Activated CD4-positive, alpha-beta T cell treated with anti-CD3 and anti-CD28 coated beads, Interleukin-2, amount 10 ng/mL, durations not matched to agents 7 days and 5 days (primary cell): ENCODE results near the gene HHIP. TPM values are rescaled to one million over a fixed set of nuclear protein-coding genes. Genes with fewer than 3 reads are reported as not detected.

Source experiments
- CTCF ChIA-PET: fragments of 350-600 bp; sonication (Branson Sonifier 250); formaldehyde crosslinking; loops from one replicate; lab custom pipeline; 2021; ENCODE audit warnings: antibody characterized with exemption; lab: Charles Lee
- POLR2A ChIA-PET: fragments of 350-600 bp; sonication (Branson Sonifier 250); formaldehyde crosslinking; loops from one replicate; lab custom pipeline; 2021; ENCODE audit warnings: antibody characterized with exemption; lab: Charles Lee
- DNase-seq: peaks from one replicate; pipeline ENCODE4 v3.0.0-alpha.2; 2020
- H3K27ac Mint-ChIP-seq: one replicate; pipeline ENCODE4 v1.8.0; 2021; ENCODE audit warnings: mild to moderate bottlenecking, moderate library complexity, mixed read lengths
- H3K27me3 Mint-ChIP-seq: one replicate; pipeline ENCODE4 v1.8.0; 2021; ENCODE audit warnings: mixed read lengths
- H3K36me3 Mint-ChIP-seq: one replicate; pipeline ENCODE4 v1.8.0; 2021; ENCODE audit warnings: low read depth, mixed read lengths
- H3K4me1 Mint-ChIP-seq: one replicate; pipeline ENCODE4 v1.8.0; 2021; ENCODE audit warnings: mixed read lengths
- H3K4me3 Mint-ChIP-seq: one replicate; pipeline ENCODE4 v1.8.0; 2021; ENCODE audit warnings: mild to moderate bottlenecking, moderate library complexity, mixed read lengths
- H3K9me3 Mint-ChIP-seq: one replicate; pipeline ENCODE4 v1.8.0; 2021; ENCODE audit warnings: mixed read lengths
- total RNA-seq, 2 experiments: library from RNA; stranded (reverse); gene quantifications; one replicate each; pipeline ENCODE4 v1.2.3, GENCODE V29; 2021

The HHIP gene
- total RNA-seq, 2 experiments from 2014 or later, result not detected

- no peak for DNase-seq
- Mint-ChIP-seq H3K36me3 (no peaks in the 10 kb centered on the region), H3K4me1 (no peaks in the 10 kb centered on the region), H3K9me3 (no peaks in the 10 kb centered on the region), H3K27ac (no peak overlapping the region), H3K27me3 (no peaks in the 10 kb centered on the region), H3K4me3 (no peak overlapping the region)
- ChIA-PET POLR2A (no interaction called here), CTCF (interaction anchor here (0.6 kb wide), 2 partner anchors 600 to 902 kb away, joined by 3 read pairs; no protein-coding TSS in a partner anchor)
Measured at GRCh38 chr4:144663834-144664475, 18.0 kb downstream of the HHIP start.

- no peaks in the 10 kb centered on the region for H3K36me3 Mint-ChIP-seq
- CTCF ChIA-PET, result no interaction called here
- POLR2A ChIA-PET, result no interaction called here
- H3K9me3 Mint-ChIP-seq, result no peaks in the 10 kb centered on the region
- H3K27me3 Mint-ChIP-seq, result no peaks in the 10 kb centered on the region
- H3K27ac Mint-ChIP-seq, result no peak overlapping the region
- no peak for DNase-seq
- H3K4me1 Mint-ChIP-seq, result no peaks in the 10 kb centered on the region
- H3K4me3 Mint-ChIP-seq, result no peak overlapping the region
Measured at GRCh38 chr4:144666539-144667175, 20.7 kb downstream of the HHIP start.

GRCh38 chr4:144667500-144667899, 21.5 kb downstream of the HHIP start:
- POLR2A ChIA-PET, result no interaction called here
- no peaks in the 10 kb centered on the region for H3K36me3 Mint-ChIP-seq
- DNase-seq, result no peak
- no peaks in the 10 kb centered on the region for H3K4me1 Mint-ChIP-seq
- no peaks in the 10 kb centered on the region for H3K27me3 Mint-ChIP-seq
- no peaks in the 10 kb centered on the region for H3K9me3 Mint-ChIP-seq
- CTCF ChIA-PET, result no interaction called here
- H3K4me3 Mint-ChIP-seq, result no peak overlapping the region
- no peak overlapping the region for H3K27ac Mint-ChIP-seq

- no peak for DNase-seq
- ChIA-PET CTCF (interaction anchor here (0.6 kb wide), 1 partner anchor 1047 kb away, joined by 3 read pairs; no protein-coding TSS in a partner anchor), POLR2A (no interaction called here)
- Mint-ChIP-seq H3K27me3 (no peaks in the 10 kb centered on the region), H3K4me3 (no peak overlapping the region), H3K9me3 (no peaks in the 10 kb centered on the region), H3K27ac (no peak overlapping the region), H3K4me1 (no peaks in the 10 kb centered on the region), H3K36me3 (no peaks in the 10 kb centered on the region)
Measured at GRCh38 chr4:144670776-144671175, 24.8 kb downstream of the HHIP start.

GRCh38 chr4:144674711-144675110, 28.8 kb downstream of the HHIP start:
- Mint-ChIP-seq H3K4me1 (no peaks in the 10 kb centered on the region), H3K36me3 (no peaks in the 10 kb centered on the region), H3K27me3 (no peaks in the 10 kb centered on the region), H3K4me3 (no peak overlapping the region), H3K9me3 (no peaks in the 10 kb centered on the region), H3K27ac (no peak overlapping the region)
- DNase-seq, result no peak
- CTCF ChIA-PET, result no interaction called here
- POLR2A ChIA-PET, result no interaction called here

- no peaks in the 10 kb centered on the region for H3K36me3 Mint-ChIP-seq
- POLR2A ChIA-PET, result no interaction called here
- no peak overlapping the region for H3K4me3 Mint-ChIP-seq
- CTCF ChIA-PET, result interaction anchor here (0.6 kb wide), 1 partner anchor 83 kb away, joined by 3 read pairs; no protein-coding TSS in a partner anchor
- no peaks in the 10 kb centered on the region for H3K4me1 Mint-ChIP-seq
- H3K27me3 Mint-ChIP-seq, result no peaks in the 10 kb centered on the region
- H3K9me3 Mint-ChIP-seq, result no peaks in the 10 kb centered on the region
- H3K27ac Mint-ChIP-seq, result no peak overlapping the region
- no peak for DNase-seq
Measured at GRCh38 chr4:144681806-144682205, 35.9 kb downstream of the HHIP start.

GRCh38 chr4:144683516-144683915, 37.6 kb downstream of the HHIP start:
- POLR2A ChIA-PET, result no interaction called here
- Mint-ChIP-seq H3K27me3 (no peaks in the 10 kb centered on the region), H3K27ac (no peak overlapping the region), H3K4me1 (no peaks in the 10 kb centered on the region), H3K36me3 (no peaks in the 10 kb centered on the region), H3K4me3 (no peak overlapping the region), H3K9me3 (no peaks in the 10 kb centered on the region)
- DNase-seq, result no peak
- CTCF ChIA-PET, result no interaction called here

- Mint-ChIP-seq H3K27me3 (no peaks in the 10 kb centered on the region), H3K4me3 (no peak overlapping the region), H3K9me3 (no peaks in the 10 kb centered on the region), H3K36me3 (no peaks in the 10 kb centered on the region), H3K27ac (no peak overlapping the region), H3K4me1 (no peaks in the 10 kb centered on the region)
- DNase-seq, result no peak
- POLR2A ChIA-PET, result no interaction called here
- CTCF ChIA-PET, result no interaction called here
Measured at GRCh38 chr4:144685911-144686310, 40.0 kb downstream of the HHIP start.

- no peak overlapping the region for H3K4me3 Mint-ChIP-seq
- H3K9me3 Mint-ChIP-seq, result no peaks in the 10 kb centered on the region
- no peaks in the 10 kb centered on the region for H3K4me1 Mint-ChIP-seq
- no peak for DNase-seq
- POLR2A ChIA-PET, result no interaction called here
- no peaks in the 10 kb centered on the region for H3K36me3 Mint-ChIP-seq
- no peaks in the 10 kb centered on the region for H3K27me3 Mint-ChIP-seq
- CTCF ChIA-PET, result no interaction called here
- no peak overlapping the region for H3K27ac Mint-ChIP-seq
Measured at GRCh38 chr4:144686921-144687320, 41.0 kb downstream of the HHIP start.

GRCh38 chr4:144687466-144687865, 41.5 kb downstream of the HHIP start:
- Mint-ChIP-seq H3K27ac (no peak overlapping the region), H3K4me1 (no peaks in the 10 kb centered on the region), H3K9me3 (no peaks in the 10 kb centered on the region), H3K4me3 (no peak overlapping the region), H3K27me3 (no peaks in the 10 kb centered on the region), H3K36me3 (no peaks in the 10 kb centered on the region)
- DNase-seq, result no peak
- ChIA-PET POLR2A (no interaction called here), CTCF (interaction anchor here (0.6 kb wide), 1 partner anchor 10 kb away, joined by 3 read pairs; no protein-coding TSS in a partner anchor)

GRCh38 chr4:144688035-144688569, 42.1 kb downstream of the HHIP start:
- Mint-ChIP-seq H3K9me3 (no peaks in the 10 kb centered on the region), H3K4me3 (no peak overlapping the region), H3K27me3 (no peaks in the 10 kb centered on the region), H3K4me1 (no peaks in the 10 kb centered on the region), H3K36me3 (no peaks in the 10 kb centered on the region), H3K27ac (no peak overlapping the region)
- DNase-seq, result no peak
- CTCF ChIA-PET, result interaction anchor here (0.6 kb wide), 1 partner anchor 10 kb away, joined by 3 read pairs; no protein-coding TSS in a partner anchor
- POLR2A ChIA-PET, result no interaction called here

- Mint-ChIP-seq H3K4me3 (no peak overlapping the region), H3K27me3 (no peaks in the 10 kb centered on the region), H3K9me3 (no peaks in the 10 kb centered on the region), H3K4me1 (no peaks in the 10 kb centered on the region), H3K27ac (no peak overlapping the region), H3K36me3 (no peaks in the 10 kb centered on the region)
- DNase-seq, result no peak
- ChIA-PET CTCF (no interaction called here), POLR2A (no interaction called here)
Measured at GRCh38 chr4:144689125-144689524, 43.2 kb downstream of the HHIP start.

GRCh38 chr4:144695721-144696120, 49.8 kb downstream of the HHIP start:
- Mint-ChIP-seq H3K4me1 (no peaks in the 10 kb centered on the region), H3K9me3 (no peaks in the 10 kb centered on the region), H3K36me3 (no peaks in the 10 kb centered on the region), H3K27me3 (no peaks in the 10 kb centered on the region), H3K27ac (no peak overlapping the region), H3K4me3 (no peak overlapping the region)
- POLR2A ChIA-PET, result no interaction called here
- no peak for DNase-seq
- CTCF ChIA-PET, result interaction anchor here (0.7 kb wide), 1 partner anchor 223 kb away, joined by 3 read pairs; no protein-coding TSS in a partner anchor
